GM19193 (cell line): ENCODE measurements around the gene PIGP.

Experiments used
- POLR2A ChIP-seq: IDR thresholded peaks from 4 replicates; pipeline ENCODE4 v1.6.1; 2011; ENCODE audit not compliant: insufficient read depth, insufficient read length; ENCODE audit errors: extremely low read depth

The PIGP gene

DNA sequence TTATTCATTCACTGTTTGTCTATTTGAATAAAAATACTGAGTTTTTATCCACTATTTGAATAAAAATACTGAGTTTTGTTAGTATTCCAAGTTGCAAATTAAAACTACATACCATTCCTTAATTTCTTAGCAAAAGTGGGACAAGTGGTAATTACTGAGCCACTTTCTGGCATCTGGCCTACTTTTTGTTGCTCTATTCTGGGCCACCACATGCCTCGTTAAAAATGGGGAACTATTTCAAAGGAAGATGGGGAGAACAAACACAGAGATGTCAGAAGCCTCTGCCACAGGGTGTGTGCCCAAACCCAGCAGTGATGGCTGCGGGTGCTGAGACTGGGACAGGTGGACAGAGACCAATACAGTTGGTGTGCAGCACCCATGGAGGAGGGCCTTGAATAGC lies 14.6 kb downstream of the PIGP start:
- TF ChIP-seq POLR2A, result no peak

DNA sequence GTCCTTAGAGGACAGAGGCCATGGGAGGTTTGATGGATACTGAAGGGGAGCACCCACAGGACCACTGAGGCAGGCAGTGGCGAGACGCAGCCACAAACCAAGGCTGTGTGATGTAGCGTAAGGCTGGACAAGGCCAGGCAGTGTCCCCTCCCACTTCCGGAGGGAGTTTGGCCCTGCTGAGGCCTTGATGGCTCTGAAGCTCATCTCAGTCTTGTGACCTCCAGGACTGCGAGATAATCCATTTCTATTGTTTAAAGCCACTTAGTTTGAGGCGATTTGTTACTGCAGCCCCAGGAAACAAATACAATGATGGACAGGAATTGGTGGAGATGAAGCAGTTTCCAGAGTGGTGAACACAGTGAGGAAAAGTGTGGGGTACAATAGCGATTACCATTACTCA lies 15.3 kb downstream of the PIGP start:
- no peak for TF ChIP-seq POLR2A

DNA sequence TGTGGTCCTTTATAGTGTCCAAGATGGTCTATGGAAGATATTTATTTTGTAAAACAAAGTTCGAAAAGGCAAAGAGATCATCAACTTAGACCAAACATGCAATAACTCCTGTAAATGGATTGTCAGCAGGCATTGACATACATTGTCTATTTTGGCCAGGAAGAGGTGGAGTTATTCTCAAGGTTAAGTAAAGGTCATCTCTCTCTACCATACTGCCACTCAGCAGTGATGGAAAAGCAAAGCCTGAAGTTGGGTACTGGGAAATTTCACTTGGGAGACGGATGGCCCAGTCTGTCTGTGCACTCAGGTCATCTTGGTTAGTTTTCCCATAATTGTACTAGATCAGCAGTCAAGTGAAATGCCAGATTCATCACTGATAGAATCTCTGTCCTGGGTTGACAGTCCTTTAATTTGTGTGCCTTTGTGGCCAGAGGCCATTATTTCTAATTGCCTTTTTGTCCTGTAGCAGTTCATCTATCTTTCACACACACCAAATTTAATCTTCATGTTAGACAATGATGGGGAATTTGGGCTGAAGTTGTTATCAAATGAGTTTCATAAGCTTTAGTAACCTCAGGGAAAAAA lies 17.5 kb downstream of the PIGP start:
- no peak for TF ChIP-seq POLR2A

DNA sequence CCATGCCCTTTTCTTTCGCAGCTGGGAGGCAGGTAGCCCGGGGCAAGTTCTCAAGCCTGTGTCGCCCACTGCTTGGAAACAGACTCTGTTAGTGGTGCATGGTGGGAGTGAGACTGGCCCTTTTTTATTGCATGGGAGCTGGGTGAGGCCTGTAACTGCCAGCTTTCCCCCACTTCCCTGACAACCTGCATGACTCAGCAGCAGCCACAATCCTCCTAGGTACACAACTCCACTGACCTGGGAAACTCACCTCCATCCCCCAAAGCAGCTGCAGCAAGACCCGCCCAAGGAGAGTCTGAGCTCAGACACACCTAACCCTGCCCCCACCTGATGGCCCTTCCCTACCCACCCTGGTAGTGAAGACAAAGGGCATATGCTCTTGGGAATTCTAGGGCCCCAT lies 25.8 kb downstream of the PIGP start:
- TF ChIP-seq POLR2A, result no peak

DNA sequence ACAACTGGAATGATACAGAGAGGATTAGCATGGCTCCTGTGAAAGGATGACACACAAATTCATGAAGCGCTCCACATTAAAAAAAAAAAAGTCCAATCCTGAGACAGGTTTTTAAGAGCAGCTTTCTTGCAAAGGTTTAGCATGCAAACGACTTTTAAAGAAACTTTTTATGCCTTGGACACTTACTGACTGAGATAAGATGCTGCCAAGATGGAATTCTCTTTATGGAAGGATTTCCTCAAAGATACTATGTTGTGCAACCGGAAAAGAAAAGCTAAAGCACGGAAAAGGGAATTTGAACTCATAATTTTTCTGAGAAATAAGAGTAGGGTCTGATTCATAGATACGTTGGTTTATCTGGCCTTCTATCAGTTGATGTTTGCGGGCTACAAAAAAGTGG lies 27.3 kb downstream of the PIGP start:
- TF ChIP-seq POLR2A, result no peak

DNA sequence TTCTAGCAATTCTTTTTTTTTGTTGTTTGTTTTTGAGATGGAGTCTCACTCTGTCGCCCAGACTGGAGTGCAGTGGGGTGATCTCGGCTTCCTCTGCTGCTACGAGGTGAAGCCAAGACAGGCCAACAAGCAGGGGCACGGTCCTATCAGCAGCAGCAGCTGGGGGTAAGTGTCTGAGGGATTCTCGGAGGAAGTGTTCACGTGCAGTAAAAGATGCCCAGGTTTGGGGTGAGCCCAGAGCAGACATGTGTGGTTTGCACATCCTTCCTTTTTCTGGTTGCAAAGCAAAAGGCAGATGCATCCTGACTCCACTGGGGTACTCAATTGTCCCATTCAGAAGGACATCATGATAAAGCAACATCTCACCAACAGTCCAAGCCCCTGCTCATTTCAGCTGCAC lies 27.7 kb downstream of the PIGP start:
- no peak for TF ChIP-seq POLR2A

DNA sequence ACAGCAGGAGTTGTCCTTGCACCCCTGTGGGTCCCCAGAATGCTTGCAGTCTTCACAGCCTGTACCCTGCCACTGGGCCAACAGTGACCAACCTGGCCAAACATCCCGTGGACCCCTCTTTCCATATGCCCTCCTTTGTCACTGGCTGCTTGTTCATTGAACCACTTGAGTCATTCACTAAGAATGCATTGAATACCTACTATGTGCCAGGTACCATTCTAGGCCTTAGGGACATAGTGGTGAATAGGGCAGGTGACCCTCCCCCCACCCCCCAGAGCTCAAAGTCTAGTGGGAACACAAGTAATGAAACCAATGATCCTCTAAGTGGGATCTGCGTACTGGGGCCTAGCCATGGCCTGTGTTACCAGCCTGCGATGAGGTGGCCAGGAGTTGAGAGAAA lies 28.2 kb downstream of the PIGP start:
- no peak for TF ChIP-seq POLR2A

DNA sequence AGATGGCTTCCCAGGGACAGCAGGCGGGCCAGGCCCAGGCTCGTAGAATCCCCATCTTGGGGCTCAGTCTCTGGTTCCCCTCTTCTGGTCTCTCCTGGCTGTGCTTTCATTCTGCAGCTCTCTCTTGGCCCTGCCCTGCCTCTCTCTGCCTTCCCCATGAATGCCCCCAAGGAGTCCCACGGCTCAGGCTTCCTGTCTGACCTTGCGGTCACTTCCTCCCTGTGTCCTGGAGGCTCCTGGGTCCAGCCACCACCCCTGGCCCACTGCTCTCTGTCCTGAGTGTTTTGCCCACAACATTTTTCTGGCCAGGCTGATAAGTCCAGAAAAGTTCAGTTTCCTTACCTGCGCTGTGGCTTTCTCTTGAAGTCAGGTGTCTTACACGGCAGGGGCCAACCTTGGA lies 29.1 kb downstream of the PIGP start:
- no peak for TF ChIP-seq POLR2A

DNA sequence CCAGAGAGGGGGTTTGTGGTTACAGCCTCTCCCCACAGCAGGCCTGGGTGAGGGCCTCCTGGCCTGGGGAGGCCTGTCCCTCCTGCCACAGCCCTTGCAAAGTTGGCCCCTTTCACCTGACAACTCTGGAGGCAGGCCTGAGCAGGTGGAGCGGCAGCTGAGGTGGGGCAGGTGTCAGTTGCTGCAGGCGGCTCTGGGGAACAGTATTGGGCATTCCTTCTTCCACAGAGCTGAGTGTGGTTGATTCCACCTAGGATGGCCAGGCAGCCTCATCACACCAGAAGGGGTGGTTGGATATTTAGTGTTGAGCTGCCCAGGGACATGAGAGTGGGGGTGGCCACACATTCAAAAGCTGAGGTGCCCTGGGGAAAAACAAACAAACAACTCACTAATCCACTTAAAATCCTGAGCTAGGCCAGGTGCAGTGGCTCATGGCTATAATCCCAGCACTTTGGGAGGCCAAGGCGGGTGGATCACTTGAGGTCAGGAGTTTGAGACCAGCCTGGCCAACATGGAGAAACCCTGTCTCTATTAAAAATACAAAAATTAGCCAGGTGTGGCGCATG lies 31.1 kb downstream of the PIGP start:
- TF ChIP-seq POLR2A, result no peak

DNA sequence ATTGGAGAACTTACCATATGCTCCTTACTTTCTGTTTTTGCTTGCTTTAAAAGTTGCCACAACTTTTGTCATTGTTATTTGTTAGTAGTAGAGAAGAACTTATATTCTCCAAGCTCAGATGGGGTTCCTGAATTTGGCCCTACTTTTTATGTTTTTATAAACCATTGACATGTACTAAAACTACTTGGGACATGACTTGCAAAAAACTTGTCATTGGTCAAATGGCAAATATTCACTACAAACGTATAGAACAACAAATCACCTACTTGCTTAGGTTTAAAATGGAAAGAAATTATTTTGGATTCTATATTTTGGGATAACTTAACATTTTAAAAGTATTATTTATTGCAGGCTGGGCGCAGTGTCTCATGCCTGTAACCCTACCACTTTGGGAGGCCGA lies 32.7 kb downstream of the PIGP start:
- TF ChIP-seq POLR2A, result no peak

DNA sequence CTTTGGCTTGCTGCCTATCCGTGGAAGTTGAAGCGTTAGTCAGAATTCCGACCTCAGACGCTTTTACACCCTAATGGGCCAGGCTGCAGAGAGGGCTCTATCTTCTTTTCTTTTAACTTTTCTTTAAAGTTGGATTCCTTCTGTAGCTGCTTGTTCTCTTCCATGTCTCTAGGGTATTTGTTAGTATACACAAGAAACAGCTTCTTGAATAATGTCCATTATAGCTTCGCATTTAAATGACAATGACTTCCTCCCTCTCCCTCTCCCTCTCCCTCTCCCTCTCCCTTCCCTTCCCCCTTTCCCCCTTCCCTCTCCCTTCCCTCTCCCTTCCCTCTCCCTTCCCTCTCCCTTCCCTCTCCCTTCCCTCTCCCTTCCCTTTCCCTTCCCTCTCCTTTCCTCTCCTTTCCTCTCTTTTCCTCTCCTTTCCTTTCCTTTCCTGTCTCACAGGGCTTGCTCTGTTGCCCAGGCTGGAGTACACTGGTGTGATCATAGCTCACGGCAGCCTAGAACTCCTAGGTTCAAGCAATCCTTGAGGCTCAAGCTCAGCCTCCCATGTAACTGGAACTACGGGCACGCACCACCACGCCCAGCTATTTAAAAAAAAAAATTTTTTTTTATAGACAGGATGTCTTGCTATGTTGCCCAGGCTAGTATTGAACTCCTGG lies 33.3 kb downstream of the PIGP start:
- no peak for TF ChIP-seq POLR2A

DNA sequence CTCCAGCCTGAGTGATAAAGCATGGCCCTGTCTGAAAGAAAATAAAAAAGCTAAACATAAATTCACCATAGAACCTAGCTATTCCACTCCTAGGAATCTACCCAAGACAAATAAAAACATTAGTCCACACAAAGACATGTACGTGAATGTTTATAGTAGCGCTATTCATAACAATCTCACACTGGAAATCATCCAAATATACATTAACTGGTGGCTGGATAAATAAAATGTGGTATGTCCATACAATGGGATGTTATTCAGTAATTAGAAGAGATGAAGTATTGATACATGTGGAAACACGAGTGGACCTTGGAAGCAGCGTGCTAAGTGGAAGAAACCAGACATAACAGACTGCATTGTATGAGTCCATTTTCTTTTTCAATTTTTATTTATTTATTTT lies 36.7 kb downstream of the PIGP start:
- TF ChIP-seq POLR2A, result no peak

DNA sequence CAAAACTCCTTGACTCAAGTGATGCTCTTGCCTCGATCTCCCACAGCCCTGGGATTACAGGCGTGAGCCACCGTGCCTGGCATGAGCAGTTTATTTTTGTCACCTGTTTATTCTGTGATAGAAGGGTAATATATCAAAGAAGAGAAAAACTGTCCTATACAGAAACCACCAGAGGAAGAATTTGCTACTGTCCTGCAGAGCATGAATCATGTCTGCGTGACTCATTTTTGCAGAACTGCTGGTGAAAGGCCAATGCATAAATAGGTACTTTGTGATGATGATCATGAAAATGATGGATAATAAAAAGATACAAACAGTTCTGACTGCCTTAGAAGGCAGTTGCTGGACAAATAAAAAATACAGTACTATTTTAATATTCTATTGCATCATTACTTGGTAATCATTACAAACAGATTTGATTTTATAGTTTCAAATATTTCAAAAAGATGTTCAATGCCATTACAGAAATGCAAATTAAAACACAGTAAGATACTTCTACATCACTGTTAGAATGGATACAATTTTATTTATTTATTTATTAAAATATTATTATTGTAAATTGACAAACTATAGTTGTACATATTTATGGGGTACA lies 39.9 kb downstream of the PIGP start:
- no peak for TF ChIP-seq POLR2A

DNA sequence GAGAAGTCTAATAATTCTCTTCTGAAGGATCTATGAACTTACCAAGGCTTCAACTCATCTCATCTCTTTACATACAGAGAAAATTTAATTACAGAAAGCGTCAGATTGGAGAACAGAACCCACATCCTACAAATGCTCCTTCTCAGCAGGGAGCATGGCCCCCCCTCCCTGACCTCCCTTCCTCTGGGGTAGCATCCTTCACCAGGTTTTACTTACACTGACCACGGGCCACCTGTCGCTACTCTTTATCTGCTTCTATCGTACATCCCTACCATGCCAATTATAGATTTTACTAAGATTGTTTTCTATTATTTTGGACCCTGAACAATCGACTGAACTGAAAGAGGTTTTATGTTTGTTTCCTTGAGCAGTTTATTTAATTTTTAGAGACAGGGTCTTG lies 40.6 kb downstream of the PIGP start:
- no peak for TF ChIP-seq POLR2A

DNA sequence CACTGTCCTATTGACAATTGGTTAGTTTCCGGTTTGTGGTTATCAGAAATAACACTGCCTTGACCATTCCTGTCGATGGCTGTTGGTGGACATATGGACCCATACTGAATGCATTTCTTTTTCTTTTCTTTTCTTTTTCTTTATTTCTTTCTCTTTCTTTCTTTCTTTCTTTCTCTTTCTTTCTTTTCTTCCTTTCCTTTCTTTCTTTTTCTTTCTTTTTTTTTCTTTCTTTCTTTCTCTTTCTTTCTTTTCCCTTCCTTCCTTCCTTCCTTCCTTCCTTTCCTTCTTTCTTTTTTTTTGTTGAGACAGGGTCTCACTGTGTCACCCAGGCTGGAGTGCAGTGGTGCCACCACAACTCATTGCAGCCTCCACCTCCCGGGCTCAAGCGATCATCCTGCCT lies 42.0 kb downstream of the PIGP start:
- no peak for TF ChIP-seq POLR2A

DNA sequence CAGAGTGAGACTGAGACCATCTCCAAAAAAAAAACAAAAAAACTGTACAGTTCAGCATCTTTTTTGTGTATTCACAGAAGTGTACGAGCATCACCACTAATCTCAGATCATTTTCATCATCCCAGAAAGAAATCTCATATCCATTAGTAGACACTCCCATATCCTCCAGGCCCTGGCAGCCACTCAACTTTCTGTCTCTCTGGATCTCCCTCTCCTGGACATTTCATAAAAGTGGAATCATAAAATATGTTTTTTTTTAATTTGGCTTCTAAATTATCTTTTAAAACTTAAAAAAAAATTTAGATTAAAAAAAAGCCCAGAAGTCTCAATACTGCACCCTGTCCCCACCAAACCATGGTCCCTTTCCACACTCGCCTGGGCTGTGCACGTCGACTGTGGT lies 44.3 kb downstream of the PIGP start:
- no peak for TF ChIP-seq POLR2A

DNA sequence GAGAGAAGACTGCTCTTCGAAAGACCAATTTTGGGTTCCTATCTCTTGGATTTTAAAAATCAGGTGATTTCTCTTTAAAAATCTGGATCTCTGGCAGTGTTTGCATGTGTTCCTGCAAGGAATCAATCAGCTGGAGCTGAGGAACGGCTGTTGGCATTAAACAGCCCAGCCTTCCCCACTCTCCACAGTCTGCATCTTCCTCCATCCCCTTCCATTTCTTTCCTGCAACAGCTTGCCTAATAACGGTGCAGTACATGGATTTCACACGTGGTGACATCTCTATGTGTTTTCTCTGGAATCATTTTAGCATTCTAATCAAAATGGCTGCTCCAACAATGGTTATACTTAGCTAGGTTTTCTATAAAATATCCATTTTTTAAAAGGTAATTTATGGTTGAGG lies 46.4 kb downstream of the PIGP start:
- no peak for TF ChIP-seq POLR2A

DNA sequence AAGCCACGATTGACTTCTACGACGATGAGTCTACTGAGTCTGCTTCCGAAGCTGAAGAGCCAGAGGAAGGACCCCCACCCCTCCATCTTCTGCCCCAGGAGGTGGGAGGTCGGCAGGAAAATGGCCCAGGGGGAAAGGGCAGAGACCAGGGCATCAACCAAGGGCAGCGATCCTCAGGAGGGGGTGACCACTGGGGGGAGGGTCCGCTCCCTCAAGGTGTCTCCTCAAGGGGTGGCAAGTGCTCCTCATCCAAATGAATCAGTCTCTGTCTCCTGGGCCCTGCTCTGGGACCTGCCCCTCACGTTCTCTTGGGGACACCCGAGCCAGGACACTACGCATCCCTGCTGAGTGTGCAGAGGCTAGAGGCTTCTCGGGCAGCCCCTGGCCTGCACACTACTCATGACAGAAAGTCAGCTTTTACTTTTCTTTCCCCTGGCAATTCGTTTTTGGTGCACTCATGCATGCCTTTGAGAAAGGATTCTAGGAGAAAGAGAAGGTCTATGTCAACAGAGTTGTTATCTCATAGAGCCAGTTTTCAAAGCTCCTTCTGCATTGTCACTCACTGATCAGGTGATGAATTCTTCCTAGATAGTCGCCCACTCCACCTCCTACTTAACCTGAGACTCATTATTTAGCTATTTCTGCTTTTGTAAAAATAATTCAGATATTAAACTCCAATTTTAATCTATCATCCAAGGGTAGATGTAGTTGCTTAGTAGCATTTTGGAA lies 54.8 kb downstream of the PIGP start:
- no peak for TF ChIP-seq POLR2A
